Activated naive CD8-positive, alpha-beta T cell (primary cell): ENCODE results near the gene CBS.
"Not testable (repeated sequence)": the region's sequence is repeated elsewhere in the genome, so short reads cannot be mapped to it uniquely, and the experiment has no call there.

Experiments
- H3K27ac Mint-ChIP-seq: one replicate; pipeline ENCODE4 v1.8.0; 2021; ENCODE audit warnings: mixed read lengths
- H3K27me3 Mint-ChIP-seq: one replicate; pipeline ENCODE4 v1.8.0; 2021; ENCODE audit warnings: mixed read lengths
- H3K36me3 Mint-ChIP-seq: one replicate; pipeline ENCODE4 v1.8.0; 2021; ENCODE audit warnings: mixed read lengths
- H3K4me1 Mint-ChIP-seq: one replicate; pipeline ENCODE4 v1.8.0; 2021; ENCODE audit warnings: low read depth, mixed read lengths
- H3K4me3 Mint-ChIP-seq: one replicate; pipeline ENCODE4 v1.8.0; 2021; ENCODE audit warnings: mild to moderate bottlenecking, mixed read lengths
- H3K9me3 Mint-ChIP-seq: one replicate; pipeline ENCODE4 v1.8.0; 2021; ENCODE audit warnings: low read depth, mixed read lengths

CBS gene

DNA sequence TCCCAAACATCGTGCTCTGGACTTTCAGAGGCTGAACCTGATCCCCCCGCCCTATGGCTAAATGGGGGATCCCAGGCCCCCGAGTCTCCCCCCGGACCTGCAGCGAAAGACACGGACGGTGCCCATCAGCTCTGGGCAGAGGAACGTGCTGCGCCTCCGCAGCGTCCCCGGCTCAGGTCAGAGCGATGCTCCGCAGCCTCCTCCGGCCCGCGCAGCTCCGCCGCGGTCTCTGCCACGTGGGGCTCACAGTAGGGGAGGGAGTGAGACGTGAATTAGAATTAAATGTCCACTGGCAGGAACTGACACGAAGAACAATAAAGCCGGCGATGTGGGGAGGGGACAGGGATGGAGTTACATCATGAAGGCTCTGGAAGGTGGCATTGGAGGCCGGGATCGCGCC lies 1.0 kb upstream of the CBS start:
- H3K36me3 Mint-ChIP-seq, H3K27ac Mint-ChIP-seq, H3K9me3 Mint-ChIP-seq, H3K27me3 Mint-ChIP-seq, H3K4me1 Mint-ChIP-seq, H3K4me3 Mint-ChIP-seq: not testable (repeated sequence)

DNA sequence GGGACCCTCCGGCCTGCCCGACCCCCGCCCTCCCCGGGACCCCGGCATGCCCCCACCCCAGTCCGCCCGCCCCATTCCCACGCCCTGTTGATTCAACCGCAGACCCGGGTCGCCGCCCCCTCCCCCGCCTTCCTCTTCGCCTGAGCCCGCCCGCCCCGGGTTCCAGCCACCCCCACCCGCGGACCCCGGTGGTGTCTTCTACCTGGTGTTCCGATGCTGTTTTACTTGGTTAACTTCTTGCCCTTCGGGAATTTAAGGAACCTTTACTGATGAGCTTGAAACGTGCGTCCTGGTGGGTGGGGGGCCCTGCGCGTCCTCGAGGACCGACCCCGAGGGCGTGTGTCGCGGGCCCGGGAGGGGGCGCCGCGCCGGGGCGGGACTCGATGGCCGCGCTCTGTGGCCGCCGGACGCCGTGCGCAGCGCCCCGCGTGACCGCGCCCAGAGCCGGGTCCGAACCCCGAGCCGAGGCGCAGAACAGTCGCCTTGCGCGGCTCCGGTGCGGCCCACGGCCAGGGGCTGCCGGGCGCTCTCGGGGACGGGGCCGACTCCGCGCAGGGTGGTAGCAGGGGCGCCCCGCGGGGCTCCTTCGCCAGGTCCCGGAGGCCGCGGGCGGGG lies 495 bp upstream of the CBS start:
- H3K27ac Mint-ChIP-seq, H3K9me3 Mint-ChIP-seq, H3K4me1 Mint-ChIP-seq, H3K27me3 Mint-ChIP-seq, H3K36me3 Mint-ChIP-seq, H3K4me3 Mint-ChIP-seq: not testable (repeated sequence)

DNA sequence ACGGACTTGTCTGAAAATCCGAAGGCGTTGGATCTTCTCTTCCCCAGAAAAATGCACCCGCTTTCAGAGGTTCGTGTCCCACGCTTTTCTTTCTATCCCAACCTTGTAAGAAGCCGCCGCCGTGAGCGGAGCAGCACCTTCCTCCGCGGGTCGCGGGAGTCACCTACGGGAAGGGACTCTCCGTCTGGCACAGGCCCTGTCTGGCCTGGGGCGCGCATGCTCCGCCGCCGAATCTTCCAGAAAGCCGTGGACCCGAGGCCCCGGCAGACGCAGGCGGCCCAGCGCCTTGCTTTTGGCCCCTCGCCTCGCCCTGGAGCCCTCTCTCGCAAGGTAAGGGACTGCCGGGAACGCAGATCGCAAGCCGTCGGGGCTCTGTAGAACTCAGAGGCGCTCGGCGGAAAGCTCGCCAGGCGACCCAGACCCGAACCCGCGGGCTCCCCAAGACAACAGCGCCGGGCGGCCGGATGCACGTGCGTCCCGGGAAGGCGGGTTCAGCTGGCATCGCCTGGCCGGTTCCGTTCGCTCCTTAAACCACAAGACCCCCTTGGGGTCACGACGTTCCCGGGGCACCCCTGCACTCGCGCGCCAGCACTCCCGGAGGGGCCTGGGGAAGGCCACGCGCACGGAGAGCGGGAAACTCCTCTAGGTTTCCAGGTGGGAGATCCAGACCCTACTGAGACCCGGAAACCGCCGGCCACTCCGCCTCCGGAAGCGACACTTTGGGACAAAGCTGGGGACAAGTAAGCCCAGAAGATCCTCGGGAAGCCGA lies 1.1 kb downstream of the CBS start:
- H3K9me3 Mint-ChIP-seq, H3K27ac Mint-ChIP-seq, H3K27me3 Mint-ChIP-seq, H3K4me3 Mint-ChIP-seq, H3K36me3 Mint-ChIP-seq, H3K4me1 Mint-ChIP-seq: not testable (repeated sequence)

- H3K4me1 Mint-ChIP-seq, H3K27me3 Mint-ChIP-seq, H3K4me3 Mint-ChIP-seq, H3K36me3 Mint-ChIP-seq, H3K9me3 Mint-ChIP-seq, H3K27ac Mint-ChIP-seq: not testable (repeated sequence)
These were observed 2.9 kb downstream of the CBS start for GRCh38 chr21:43072742-43073141.

DNA sequence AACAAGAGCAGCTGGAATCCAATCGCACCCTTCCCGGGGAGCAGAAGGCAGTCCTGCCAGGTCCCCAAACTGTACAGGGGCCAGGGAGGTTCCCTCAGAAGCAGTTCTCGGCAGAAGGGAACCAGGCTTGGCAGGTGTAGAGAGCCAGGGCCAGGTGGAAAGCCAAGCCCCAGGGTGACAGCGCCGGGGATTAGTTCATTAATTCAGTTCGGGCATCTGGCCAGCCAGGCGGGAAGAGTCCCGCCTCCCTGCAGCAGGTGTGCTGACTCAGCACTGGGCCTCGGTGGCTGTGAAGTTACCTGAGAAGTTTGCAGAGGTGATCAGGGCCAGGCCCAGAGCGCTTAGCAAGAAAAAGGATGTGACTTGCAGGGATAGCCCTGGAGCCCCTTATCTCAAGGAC lies 6.0 kb downstream of the CBS start:
- not testable (repeated sequence) for H3K36me3 Mint-ChIP-seq, H3K27ac Mint-ChIP-seq, H3K9me3 Mint-ChIP-seq, H3K4me1 Mint-ChIP-seq, H3K27me3 Mint-ChIP-seq, H3K4me3 Mint-ChIP-seq

DNA sequence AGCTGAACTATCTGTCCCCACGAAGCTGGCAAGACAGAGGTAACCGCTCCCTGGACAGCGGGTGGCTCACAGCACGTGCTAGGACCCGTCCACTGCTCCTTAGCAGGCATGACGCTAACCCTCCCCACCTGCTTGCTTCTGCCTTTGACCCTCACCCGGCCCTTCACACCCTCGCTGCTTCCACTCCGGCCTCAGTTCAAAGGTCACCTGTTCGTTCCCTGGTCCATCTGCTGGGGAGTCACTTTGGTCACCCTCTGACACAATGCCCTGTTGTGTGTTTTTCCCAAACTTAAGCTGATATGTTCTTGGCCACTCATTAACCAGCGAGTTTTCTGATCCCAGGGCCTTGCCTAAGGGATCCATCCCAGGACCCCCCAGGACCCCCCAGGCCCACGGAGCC lies 7.6 kb downstream of the CBS start:
- not testable (repeated sequence) for H3K36me3 Mint-ChIP-seq, H3K27ac Mint-ChIP-seq, H3K4me3 Mint-ChIP-seq, H3K27me3 Mint-ChIP-seq, H3K4me1 Mint-ChIP-seq, H3K9me3 Mint-ChIP-seq

DNA sequence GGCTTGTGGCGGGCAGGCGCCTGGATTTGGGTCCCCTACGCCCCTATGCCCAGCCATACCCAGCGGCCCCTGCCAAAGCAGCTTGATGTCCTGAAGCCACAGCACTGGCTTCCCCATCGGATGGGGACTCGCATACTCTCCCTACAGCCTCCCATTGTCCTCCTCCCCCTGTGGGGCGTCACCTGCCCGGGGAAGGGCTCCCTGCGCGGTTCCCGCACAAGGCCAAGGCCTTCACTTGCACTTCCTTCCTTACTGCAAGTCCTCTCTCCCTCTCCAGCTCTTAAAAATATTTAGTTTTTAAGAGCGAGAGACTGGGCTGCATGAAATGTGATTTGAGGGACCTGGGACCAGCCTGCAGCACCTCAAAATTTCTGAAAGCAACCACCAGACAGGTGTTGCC lies 8.9 kb downstream of the CBS start:
- H3K27me3 Mint-ChIP-seq, H3K4me3 Mint-ChIP-seq, H3K27ac Mint-ChIP-seq, H3K9me3 Mint-ChIP-seq, H3K4me1 Mint-ChIP-seq, H3K36me3 Mint-ChIP-seq: not testable (repeated sequence)

GRCh38 chr21:43065991-43066390 lies 9.6 kb downstream of the CBS start:
- H3K9me3 Mint-ChIP-seq, H3K4me3 Mint-ChIP-seq, H3K27me3 Mint-ChIP-seq, H3K27ac Mint-ChIP-seq, H3K4me1 Mint-ChIP-seq, H3K36me3 Mint-ChIP-seq: not testable (repeated sequence)

DNA sequence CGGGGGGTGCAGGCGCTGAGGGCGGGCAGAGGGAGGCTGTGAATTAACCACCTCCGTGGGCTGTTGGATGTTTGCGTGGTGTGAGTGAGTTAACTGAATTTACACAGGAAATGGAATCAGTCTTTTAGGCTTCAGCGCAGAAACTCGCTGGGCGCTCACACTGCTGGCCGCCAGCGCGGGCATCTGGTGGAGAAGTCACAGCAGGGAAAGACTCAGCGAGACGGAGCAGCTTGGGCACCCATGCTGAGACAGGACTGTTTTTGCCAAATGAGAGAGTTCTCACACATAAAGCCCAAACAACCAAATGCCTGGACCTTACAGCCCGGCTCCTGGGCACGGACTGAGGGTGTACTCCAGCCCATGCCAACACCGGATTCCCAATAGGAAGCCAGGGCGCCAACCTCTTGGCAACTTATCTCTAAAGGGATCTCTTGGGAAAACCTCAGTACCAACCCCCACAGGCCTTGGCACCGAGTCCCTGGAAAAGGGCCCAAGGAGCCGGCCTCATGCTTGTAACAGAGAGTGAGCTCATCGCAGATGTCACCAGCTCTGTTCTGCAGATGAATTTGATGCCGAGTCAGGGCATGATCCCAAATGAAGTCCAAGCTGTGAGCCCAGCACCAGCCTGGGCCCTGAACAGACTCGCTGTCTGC lies 11.2 kb downstream of the CBS start:
- not testable (repeated sequence) for H3K4me3 Mint-ChIP-seq, H3K9me3 Mint-ChIP-seq, H3K27ac Mint-ChIP-seq, H3K27me3 Mint-ChIP-seq, H3K4me1 Mint-ChIP-seq, H3K36me3 Mint-ChIP-seq

GRCh38 chr21:43062955-43063664 lies 12.5 kb downstream of the CBS start:
- H3K27me3 Mint-ChIP-seq, H3K36me3 Mint-ChIP-seq, H3K4me3 Mint-ChIP-seq, H3K4me1 Mint-ChIP-seq, H3K9me3 Mint-ChIP-seq, H3K27ac Mint-ChIP-seq: not testable (repeated sequence)

DNA sequence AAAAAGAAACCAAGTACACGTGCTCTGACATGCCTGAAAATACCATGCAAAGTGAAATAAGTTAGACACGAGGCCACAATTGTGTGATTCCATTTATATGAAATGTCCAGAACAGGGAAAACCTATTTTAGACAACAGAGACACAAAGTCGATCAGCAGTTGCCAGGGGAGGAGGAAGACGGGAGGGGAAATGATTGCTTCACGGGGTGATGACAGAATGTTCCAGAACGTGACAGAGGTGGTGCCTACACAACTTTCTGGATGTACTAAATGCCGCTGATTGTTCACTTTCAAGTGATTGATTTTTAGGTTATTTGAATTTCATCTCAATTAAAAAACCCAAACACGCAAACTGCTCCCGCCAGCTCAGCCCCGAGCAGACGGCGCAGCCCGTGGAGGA lies 22.5 kb downstream of the CBS start:
- H3K9me3 Mint-ChIP-seq, H3K27me3 Mint-ChIP-seq, H3K36me3 Mint-ChIP-seq, H3K4me1 Mint-ChIP-seq, H3K4me3 Mint-ChIP-seq, H3K27ac Mint-ChIP-seq: not testable (repeated sequence)

DNA sequence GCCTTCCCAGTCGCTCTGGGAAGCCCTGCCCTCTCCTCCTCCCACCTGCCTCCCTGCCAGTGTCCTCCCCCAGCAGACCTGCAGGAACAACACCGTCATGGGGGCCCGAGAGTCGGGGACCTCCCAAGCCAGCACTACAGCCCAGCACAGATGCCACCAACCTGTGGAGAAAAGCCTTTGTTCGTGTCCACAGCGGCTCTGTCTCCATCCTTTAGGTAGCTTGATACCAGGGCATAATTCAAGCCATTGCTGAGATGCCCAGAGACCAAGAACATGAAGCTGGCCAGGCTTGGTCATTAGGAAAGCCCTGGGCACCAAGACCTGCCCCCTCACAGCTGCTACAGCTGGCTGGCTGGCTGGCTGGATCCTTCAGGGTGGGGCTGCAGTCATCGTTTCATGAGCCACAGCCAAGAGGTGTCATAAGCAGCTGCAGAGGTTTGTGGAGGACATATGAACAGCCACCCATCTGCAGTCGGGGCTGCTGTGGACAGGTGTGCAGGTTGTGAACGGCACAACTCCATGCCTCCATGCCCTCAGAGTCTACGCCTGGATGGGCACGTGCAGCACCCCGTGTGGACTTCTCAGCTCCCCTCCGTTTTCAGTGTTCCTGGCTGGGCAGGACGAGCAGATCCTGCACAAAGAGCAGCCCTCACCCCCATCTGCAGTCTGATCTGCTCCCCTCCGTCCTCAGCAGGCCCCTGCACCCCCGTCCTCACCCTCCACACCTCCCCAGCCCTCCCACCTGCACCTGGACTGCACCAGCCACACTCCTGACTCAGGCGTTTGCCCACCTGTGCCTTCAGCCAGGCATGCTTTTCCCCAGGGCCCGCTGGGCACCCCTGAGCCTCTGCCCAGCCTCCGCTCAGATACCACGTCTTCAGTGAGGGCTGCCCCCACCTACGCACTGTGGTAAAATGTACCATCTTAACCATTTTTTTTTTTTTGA lies 29.5 kb downstream of the CBS start:
- not testable (repeated sequence) for H3K36me3 Mint-ChIP-seq, H3K9me3 Mint-ChIP-seq, H3K4me3 Mint-ChIP-seq, H3K27ac Mint-ChIP-seq, H3K4me1 Mint-ChIP-seq, H3K27me3 Mint-ChIP-seq

- not testable (repeated sequence) for H3K27me3 Mint-ChIP-seq, H3K36me3 Mint-ChIP-seq, H3K9me3 Mint-ChIP-seq, H3K4me1 Mint-ChIP-seq
- peak overlapping the region; percentile 75 for H3K27ac Mint-ChIP-seq
- peak overlapping the region; percentile 54 for H3K4me3 Mint-ChIP-seq
These were observed 30.3 kb downstream of the CBS start for GRCh38 chr21:43045165-43045875.

DNA sequence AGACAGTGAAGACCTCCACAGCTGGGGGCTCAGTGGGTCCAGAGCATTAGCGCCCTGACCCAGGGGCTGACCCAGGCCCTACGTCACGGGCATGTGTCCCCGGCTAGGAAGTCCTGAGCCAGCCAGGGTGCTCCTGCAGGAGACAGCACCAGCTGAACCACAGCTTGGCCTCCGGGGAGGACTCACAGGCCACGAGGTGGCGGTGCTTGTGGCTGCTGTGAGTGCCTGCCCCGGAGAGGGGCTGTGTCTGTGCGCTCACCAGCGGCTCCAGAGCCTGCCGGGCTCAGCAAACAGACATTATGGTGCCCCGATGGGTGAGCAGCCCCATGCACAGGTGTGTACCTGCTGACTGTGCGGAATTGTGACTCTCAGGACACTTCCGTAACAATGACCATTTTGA lies 31.1 kb downstream of the CBS start:
- H3K36me3 Mint-ChIP-seq, H3K4me1 Mint-ChIP-seq, H3K4me3 Mint-ChIP-seq, H3K27me3 Mint-ChIP-seq, H3K9me3 Mint-ChIP-seq, H3K27ac Mint-ChIP-seq: not testable (repeated sequence)
